MM.1S (cell line): ENCODE results near the gene LITAF.

Experiments
- DNase-seq: peaks from one replicate; pipeline ENCODE4 v3.0.0-alpha.2; 2015
- H2AFZ ChIP-seq: fragments of 300-600 bp; sonication (generic); 2 replicates; pipeline ENCODE4 v1.6.0; 2016; ENCODE audit warnings: antibody characterized with exemption, low read length
- H3F3A ChIP-seq: fragments of 300-600 bp; sonication (generic); 2 replicates; pipeline ENCODE4 v1.6.1; 2016; ENCODE audit warnings: mild to moderate bottlenecking, antibody characterized with exemption, low read length, moderate library complexity, mixed read lengths; ENCODE audit not compliant: insufficient read depth
- H3K27ac ChIP-seq: fragments of 300-600 bp; sonication (generic); 2 replicates; pipeline ENCODE4 v1.5.1; 2016; ENCODE audit warnings: mild to moderate bottlenecking, low read length
- H3K27me3 ChIP-seq: fragments of 300-600 bp; sonication (generic); replicated peaks from 2 replicates; pipeline ENCODE4 v1.6.0; 2016; ENCODE audit warnings: low read length; ENCODE audit not compliant: insufficient read depth
- H3K36me3 ChIP-seq: fragments of 300-600 bp; sonication (generic); replicated peaks from 2 replicates; pipeline ENCODE4 v1.6.1; 2016; ENCODE audit warnings: mild to moderate bottlenecking, low read length, mixed read lengths; ENCODE audit not compliant: insufficient read depth
- H3K4me1 ChIP-seq: fragments of 300-600 bp; sonication (generic); 2 replicates; pipeline ENCODE4 v1.6.1; 2016; ENCODE audit warnings: low read length, mixed read lengths
- H3K4me2 ChIP-seq: fragments of 300-600 bp; sonication (generic); 2 replicates; pipeline ENCODE4 v1.6.0; 2016; ENCODE audit warnings: low read depth, low read length
- H3K4me3 ChIP-seq: fragments of 300-600 bp; sonication (generic); 2 replicates; pipeline ENCODE4 v1.5.1; 2016; ENCODE audit warnings: low read length, mixed read lengths
- H3K79me2 ChIP-seq: fragments of 300-600 bp; sonication (generic); 2 replicates; pipeline ENCODE4 v1.6.1; 2016; ENCODE audit warnings: mixed run types, low read length, mixed read lengths
- H3K9ac ChIP-seq: fragments of 300-600 bp; sonication (generic); 2 replicates; pipeline ENCODE4 v1.6.1; 2016; ENCODE audit warnings: low read length, mixed read lengths
- H3K9me2 ChIP-seq: fragments of 300-600 bp; sonication (generic); replicated peaks from 2 replicates; pipeline ENCODE4 v1.6.1; 2016; ENCODE audit warnings: mild to moderate bottlenecking, low read length, mixed read lengths; ENCODE audit not compliant: insufficient read depth
- H3K9me3 ChIP-seq: fragments of 300-600 bp; sonication (generic); replicated peaks from 2 replicates; pipeline ENCODE4 v1.6.1; 2016; ENCODE audit warnings: mild to moderate bottlenecking, low read length, mixed read lengths; ENCODE audit not compliant: insufficient read depth
- H4K20me1 ChIP-seq: fragments of 300-600 bp; sonication (generic); 2 replicates; pipeline ENCODE4 v1.6.1; 2016; ENCODE audit warnings: mild to moderate bottlenecking, low read length, moderate library complexity, mixed read lengths; ENCODE audit not compliant: insufficient read depth
- CTCF ChIP-seq: fragments of 300-600 bp; sonication (generic); IDR thresholded peaks from 2 replicates; pipeline ENCODE4 v1.5.1; 2016; ENCODE audit warnings: antibody characterized with exemption, low read length, mixed read lengths
- EZH2 ChIP-seq: fragments of 300-600 bp; sonication (generic); optimal IDR thresholded peaks from 2 replicates; pipeline ENCODE3; 2017; ENCODE audit warnings: low read depth, mild to moderate bottlenecking, antibody characterized with exemption, low read length, mixed read lengths
- EZH2phosphoT487 ChIP-seq: fragments of 300-600 bp; sonication (generic); IDR thresholded peaks from 2 replicates; pipeline ENCODE4 v1.6.1; 2018; ENCODE audit warnings: antibody characterized with exemption, low read length

Gene LITAF

GRCh38 chr16:11589198-11589550 is 2.5 kb upstream of the LITAF start:
- no peak overlapping the region for H3K4me2 ChIP-seq
- no peak overlapping the region for H3K27ac ChIP-seq
- peaks cover 21% of the 10 kb centered on the region for H3F3A ChIP-seq
- no peak overlapping the region for H3K4me3 ChIP-seq
- no peaks in the 10 kb centered on the region for H3K9me3 ChIP-seq
- H3K79me2 ChIP-seq: peaks cover 31% of the 10 kb centered on the region
- H2AFZ ChIP-seq: no peak overlapping the region
- no peaks in the 10 kb centered on the region for H3K27me3 ChIP-seq
- H3K9me2 ChIP-seq: no peaks in the 10 kb centered on the region
- TF ChIP-seq EZH2phosphoT487 (no peak), EZH2 (no peak), CTCF (no peak)
- H3K4me1 ChIP-seq: no peaks in the 10 kb centered on the region
- no peaks in the 10 kb centered on the region for H3K36me3 ChIP-seq
- DNase-seq: no peak
- H4K20me1 ChIP-seq: no peaks in the 10 kb centered on the region
- H3K9ac ChIP-seq: no peak overlapping the region

- Histone ChIP-seq H3K27ac (no peak overlapping the region), H3F3A (peaks cover 27% of the 10 kb centered on the region), H3K4me2 (no peak overlapping the region), H3K9ac (no peak overlapping the region), H3K4me3 (no peak overlapping the region), H3K36me3 (no peaks in the 10 kb centered on the region), H2AFZ (no peak overlapping the region), H3K79me2 (peaks cover 37% of the 10 kb centered on the region), H4K20me1 (no peaks in the 10 kb centered on the region), H3K9me2 (no peaks in the 10 kb centered on the region), H3K9me3 (no peaks in the 10 kb centered on the region), H3K27me3 (no peaks in the 10 kb centered on the region), H3K4me1 (0 out of 2 replicates have a peak, but pooled peaks cover 1% of the 10 kb centered on the region)
- TF ChIP-seq CTCF (no peak), EZH2 (no peak), EZH2phosphoT487 (no peak)
- DNase-seq: no peak
These were observed 1.8 kb upstream of the LITAF start for GRCh38 chr16:11588321-11589197.

GRCh38 chr16:11587643-11588247 is 1.0 kb upstream of the LITAF start:
- no peak for TF ChIP-seq EZH2phosphoT487
- TF ChIP-seq EZH2: no peak
- TF ChIP-seq CTCF: no peak
- peak overlapping the region; percentile 68 for H3K4me2 ChIP-seq
- no peak for DNase-seq
- H3K27ac ChIP-seq: no peak overlapping the region
- H2AFZ ChIP-seq: peak overlapping the region; percentile 95
- H3K36me3 ChIP-seq: no peaks in the 10 kb centered on the region
- no peaks in the 10 kb centered on the region for H3K27me3 ChIP-seq
- H3F3A ChIP-seq: peaks cover 33% of the 10 kb centered on the region
- H3K4me1 ChIP-seq: peaks cover 9% of the 10 kb centered on the region; the same call in 1 of the 2 replicates
- H3K9ac ChIP-seq: peak overlapping the region; percentile 76; the same call in 1 of the 2 replicates
- no peaks in the 10 kb centered on the region for H4K20me1 ChIP-seq
- peak overlapping the region; percentile 81 for H3K4me3 ChIP-seq
- no peaks in the 10 kb centered on the region for H3K9me2 ChIP-seq
- H3K79me2 ChIP-seq: peaks cover 45% of the 10 kb centered on the region
- no peaks in the 10 kb centered on the region for H3K9me3 ChIP-seq
